ENCODE results near the gene HECW1. TPM values are rescaled to one million over a fixed set of nuclear protein-coding genes. Genes with fewer than 3 reads are reported as not detected.

HECW1 gene
- total RNA-seq, 1 donor from 2014 or later: not detected

DNA sequence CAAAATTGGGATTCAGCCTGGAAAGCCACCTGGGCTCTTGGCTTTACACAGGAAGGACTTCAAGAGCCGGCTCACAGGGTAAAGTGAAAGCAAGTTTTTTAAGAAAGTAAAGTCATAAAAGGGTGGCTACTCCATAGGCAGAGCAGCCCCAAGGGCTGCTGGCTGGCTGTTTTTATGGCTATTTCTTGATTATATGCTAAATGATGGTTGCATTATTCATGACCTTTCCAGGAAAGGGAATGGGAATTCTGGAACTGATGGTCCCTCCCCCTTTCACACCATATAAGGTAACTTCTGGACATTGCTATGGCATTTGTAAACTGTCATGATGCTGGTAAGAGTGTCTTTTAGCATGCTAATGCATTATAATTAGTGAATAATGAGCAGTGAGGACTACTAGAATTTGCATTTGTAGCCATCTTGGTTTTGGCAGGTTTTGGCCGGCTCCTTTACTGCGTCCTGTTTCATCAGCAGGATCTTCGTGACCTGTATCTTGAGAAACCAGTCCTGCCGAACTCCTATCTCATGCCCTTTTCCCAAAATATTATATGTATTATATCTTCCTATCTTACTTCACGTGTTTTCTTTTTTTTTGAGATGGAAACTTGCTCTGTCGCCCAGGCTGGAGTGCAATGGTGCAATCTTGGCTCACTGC is 80.5 kb downstream of the HECW1 start:
- no peak overlapping the region for H3K4me3 ChIP-seq (ENCODE audit: low read depth, low read length)
- TF ChIP-seq, protein P1, sequence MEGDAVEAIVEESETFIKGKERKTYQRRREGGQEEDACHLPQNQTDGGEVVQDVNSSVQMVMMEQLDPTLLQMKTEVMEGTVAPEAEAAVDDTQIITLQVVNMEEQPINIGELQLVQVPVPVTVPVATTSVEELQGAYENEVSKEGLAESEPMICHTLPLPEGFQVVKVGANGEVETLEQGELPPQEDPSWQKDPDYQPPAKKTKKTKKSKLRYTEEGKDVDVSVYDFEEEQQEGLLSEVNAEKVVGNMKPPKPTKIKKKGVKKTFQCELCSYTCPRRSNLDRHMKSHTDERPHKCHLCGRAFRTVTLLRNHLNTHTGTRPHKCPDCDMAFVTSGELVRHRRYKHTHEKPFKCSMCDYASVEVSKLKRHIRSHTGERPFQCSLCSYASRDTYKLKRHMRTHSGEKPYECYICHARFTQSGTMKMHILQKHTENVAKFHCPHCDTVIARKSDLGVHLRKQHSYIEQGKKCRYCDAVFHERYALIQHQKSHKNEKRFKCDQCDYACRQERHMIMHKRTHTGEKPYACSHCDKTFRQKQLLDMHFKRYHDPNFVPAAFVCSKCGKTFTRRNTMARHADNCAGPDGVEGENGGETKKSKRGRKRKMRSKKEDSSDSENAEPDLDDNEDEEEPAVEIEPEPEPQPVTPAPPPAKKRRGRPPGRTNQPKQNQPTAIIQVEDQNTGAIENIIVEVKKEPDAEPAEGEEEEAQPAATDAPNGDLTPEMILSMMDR (conservative IDR thresholded peaks at IDR 0.05; ENCODE audit: low read depth, low read length): no peak
- DNase-seq (ENCODE audit: low read depth): no peak

DNA sequence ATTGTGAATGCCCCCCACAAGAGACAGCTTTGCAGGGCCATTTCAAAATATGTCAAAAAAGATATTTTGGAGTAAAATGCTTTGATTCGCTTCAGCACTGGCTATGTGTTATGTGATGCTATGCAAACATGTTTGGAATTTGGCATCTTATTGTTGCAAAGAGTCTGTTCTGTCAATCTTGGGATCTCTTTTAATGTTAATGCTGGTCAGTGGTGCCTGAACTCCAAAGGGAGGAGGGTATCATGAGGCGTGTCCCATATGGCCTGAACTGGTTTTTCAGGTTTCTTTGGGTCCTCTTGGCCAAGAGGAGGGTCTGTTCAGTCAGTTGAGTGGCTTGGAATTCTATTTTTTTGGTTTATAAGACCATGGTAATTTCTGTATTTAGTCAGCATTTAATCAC is 81.4 kb downstream of the HECW1 start:
- no peak overlapping the region for H3K4me3 ChIP-seq (ENCODE audit: low read depth, low read length)
- TF ChIP-seq, protein P1 (conservative IDR thresholded peaks at IDR 0.05; ENCODE audit: low read depth, low read length): no peak
- DNase-seq (ENCODE audit: low read depth): no peak

DNA sequence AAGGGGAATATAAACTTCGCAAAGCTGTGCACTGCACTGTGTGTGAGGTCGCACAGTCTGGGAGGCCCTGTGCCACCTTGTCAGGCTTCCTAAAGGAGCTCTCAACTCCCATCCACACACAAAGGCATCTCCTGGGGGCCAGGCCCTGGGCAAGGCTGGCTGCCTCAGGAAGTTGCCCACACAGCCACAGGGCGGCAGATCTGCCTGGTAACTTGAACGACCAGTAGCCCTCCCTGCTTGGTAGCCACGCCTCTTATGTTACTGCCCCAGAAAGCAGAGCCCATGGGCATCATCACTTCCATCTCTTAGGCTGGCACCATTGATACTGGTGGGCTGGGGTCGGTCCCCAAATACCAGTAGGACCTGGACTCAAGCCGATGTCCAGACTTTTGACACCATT is 82.8 kb downstream of the HECW1 start:
- no peak overlapping the region for H3K4me3 ChIP-seq (ENCODE audit: low read depth, low read length)
- TF ChIP-seq, protein P1 (conservative IDR thresholded peaks at IDR 0.05; ENCODE audit: low read depth, low read length): no peak
- DNase-seq (ENCODE audit: low read depth): no peak

DNA sequence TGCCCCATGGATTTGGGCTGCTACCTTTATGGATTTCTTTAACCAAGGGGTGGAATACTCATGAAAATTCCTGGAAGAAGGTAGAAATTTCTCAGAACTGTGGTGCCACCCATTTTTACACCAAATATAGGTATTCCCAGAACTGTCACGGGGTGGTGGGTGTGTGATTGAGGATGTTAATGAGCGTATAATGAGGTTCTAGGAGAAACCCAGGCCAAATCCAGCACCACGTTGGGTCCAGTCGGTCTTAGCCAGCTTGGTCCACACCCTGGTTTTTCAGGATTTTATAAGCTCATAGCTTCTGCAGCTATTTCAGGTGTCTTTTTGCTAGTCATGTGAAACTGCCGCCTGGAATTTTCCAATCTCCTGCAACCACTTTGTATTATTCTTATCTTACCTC is 83.3 kb downstream of the HECW1 start:
- no peak overlapping the region for H3K4me3 ChIP-seq (ENCODE audit: low read depth, low read length)
- TF ChIP-seq, protein P1 (conservative IDR thresholded peaks at IDR 0.05; ENCODE audit: low read depth, low read length): no peak
- no peak for DNase-seq (ENCODE audit: low read depth)

DNA sequence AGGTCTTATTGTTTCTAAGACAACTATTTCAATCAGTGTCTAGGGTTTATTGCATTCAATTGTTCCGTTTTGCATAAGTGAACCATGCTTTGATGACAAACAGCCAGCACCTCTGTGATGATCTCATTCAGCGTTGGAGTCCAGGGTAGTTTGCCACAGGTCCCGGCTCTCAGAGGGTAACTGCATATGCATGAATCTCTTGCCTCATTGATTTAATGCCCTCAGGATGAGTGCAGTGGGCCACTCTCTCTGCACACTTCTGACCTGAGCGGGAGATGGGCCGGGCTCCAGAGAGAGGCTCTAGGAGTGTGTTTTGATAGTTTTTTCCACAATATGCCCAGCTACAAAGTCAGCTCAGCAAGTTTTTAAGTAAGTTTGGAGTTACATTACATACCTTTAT is 83.9 kb downstream of the HECW1 start:
- TF ChIP-seq, protein P1 (conservative IDR thresholded peaks at IDR 0.05; ENCODE audit: low read depth, low read length): no peak
- DNase-seq (ENCODE audit: low read depth): peak; percentile 52

DNA sequence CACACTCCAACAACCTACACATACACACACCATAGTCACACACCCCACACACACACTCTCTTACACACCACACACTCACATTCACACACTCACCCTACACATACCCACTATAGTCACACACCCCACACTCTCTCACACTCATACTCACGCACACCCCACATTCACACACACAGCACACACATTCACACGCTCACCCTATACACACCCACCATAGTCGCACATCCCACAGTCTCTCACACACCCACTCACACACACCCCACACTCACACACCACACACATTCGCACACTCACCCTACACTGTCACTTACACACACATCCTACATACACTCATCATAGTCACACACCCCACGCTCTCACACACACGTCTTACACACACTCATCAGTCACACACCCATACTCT is 85.6 kb downstream of the HECW1 start:
- TF ChIP-seq, protein P1 (conservative IDR thresholded peaks at IDR 0.05; ENCODE audit: low read depth, low read length): no peak
- no peak overlapping the region for H3K4me3 ChIP-seq (ENCODE audit: low read depth, low read length)
- DNase-seq (ENCODE audit: low read depth): no peak

More for the DNA sequence above, 83.9 kb downstream of the HECW1 start:
- H3K4me3 ChIP-seq (ENCODE audit: low read depth, low read length): no peak overlapping the region

DNA sequence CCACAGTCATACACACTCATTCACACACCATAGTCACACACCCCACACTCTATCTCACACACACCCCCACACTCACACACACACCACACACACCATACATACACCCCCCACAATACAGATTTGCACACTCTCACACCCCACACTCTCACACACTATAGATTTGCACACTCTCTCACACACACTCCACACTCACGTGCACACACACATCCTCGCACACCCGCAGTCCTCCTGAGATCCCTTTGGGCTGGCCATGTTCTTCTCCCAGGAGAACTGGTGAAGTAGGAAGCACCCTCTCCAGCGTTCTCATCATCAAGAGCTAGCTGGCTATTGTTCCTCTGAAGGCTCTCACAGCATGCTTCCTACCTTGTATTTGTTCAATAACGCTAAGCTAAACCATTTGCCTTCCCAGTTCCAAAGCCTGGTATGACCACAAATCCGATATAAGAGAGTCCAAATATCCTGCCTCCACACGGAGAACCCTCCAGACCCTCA is 86.2 kb downstream of the HECW1 start:
- TF ChIP-seq, protein P1 (conservative IDR thresholded peaks at IDR 0.05; ENCODE audit: low read depth, low read length): no peak
- H3K4me3 ChIP-seq (ENCODE audit: low read depth, low read length): no peak overlapping the region
- no peak for DNase-seq (ENCODE audit: low read depth)

Measured in epithelial cell of proximal tubule (primary cell).